SJSA1 (cell line): ENCODE results near the gene TPMT. TPM values are rescaled to one million over a fixed set of nuclear protein-coding genes. Genes with fewer than 3 reads are reported as not detected.
A peak's percentile ranks its signal among the peaks of the same experiment; 100 is the strongest.
"Not testable (repeated sequence)": the region's sequence is repeated elsewhere in the genome, so short reads cannot be mapped to it uniquely, and the experiment has no call there.

Experiments used
- DNase-seq, 2 experiments: peaks; one replicate each; pipeline ENCODE4 v3.0.0-alpha.2; 2015 to 2020; ENCODE audit warnings: low spot score in 2 of 2, low read depth in 1 of 2
- H3K27ac ChIP-seq: fragments of 250-450 bp; sonication (Bioruptor Pico); 2 replicates; pipeline ENCODE4 v1.5.1; 2020; ENCODE audit warnings: mild to moderate bottlenecking, moderate library complexity
- H3K27me3 ChIP-seq: fragments of 250-450 bp; sonication (Bioruptor Pico); replicated peaks from 2 replicates; pipeline ENCODE4 v1.5.1; 2020; ENCODE audit warnings: mild to moderate bottlenecking, moderate library complexity
- H3K36me3 ChIP-seq: fragments of 250-450 bp; sonication (Bioruptor Pico); 2 replicates; pipeline ENCODE4 v1.5.1; 2020; ENCODE audit warnings: mild to moderate bottlenecking
- H3K4me1 ChIP-seq: fragments of 250-450 bp; sonication (Bioruptor Pico); replicated peaks from 2 replicates; pipeline ENCODE4 v1.6.1; 2021; ENCODE audit warnings: mild to moderate bottlenecking
- H3K4me3 ChIP-seq: fragments of 250-450 bp; sonication (Bioruptor Pico); 2 replicates; pipeline ENCODE4 v1.5.1; 2020; ENCODE audit warnings: mild to moderate bottlenecking
- H3K9me3 ChIP-seq: fragments of 250-450 bp; sonication (Bioruptor Pico); replicated peaks from 2 replicates; pipeline ENCODE4 v1.5.1; 2020; ENCODE audit warnings: mild to moderate bottlenecking
- total RNA-seq: library from RNA; depleted of rRNA; stranded (reverse); fragments of >200 nt; shearing (Covaris generic); gene quantifications from 2 replicates; pipeline ENCODE4 v1.2.3, GENCODE V29; 2014

TPMT gene
- total RNA-seq, 1 experiment from 2014 or later, result 26.9 TPM

DNA sequence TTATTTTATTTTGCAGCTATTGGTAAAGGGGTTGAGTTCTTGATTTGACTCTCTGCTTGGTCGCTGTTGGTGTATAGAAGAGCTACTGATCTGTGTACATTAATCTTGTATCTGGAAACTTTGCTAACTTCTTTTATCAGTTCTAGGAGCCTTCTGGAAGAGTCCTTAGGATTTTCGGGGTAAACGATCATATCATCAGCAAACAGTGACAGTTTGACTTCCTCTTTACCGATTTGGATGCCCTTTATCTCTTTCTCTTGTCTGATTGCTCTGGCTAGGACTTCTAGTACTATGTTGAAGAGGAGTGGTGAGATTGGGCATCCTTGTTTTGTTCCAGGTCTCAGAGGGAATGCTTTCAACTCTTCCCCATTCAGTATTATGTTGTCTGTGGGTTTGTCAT is 21.3 kb upstream of the TPMT start:
- not testable (repeated sequence) for H3K4me1 ChIP-seq, DNase-seq, H3K9me3 ChIP-seq, H3K27me3 ChIP-seq, H3K4me3 ChIP-seq, H3K27ac ChIP-seq, H3K36me3 ChIP-seq

DNA sequence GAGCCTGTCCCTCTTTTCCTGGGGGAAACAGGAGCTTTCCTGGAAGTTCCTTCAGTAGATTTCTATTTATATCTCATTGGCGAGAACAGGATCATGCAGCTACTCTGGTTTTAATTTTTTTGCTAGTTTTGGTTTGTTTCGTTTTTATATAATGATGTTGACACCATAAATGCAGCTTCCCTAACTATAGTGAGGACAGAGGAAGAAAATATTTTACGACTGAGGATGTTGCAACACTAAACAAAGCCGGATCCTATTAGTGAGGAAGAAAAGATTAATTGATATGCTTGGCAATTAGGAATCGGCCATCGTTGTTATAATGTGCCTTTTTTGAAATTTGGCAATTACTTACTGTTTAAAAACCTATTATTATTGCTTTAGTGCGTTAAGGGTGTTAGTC is 17.0 kb upstream of the TPMT start:
- DNase-seq, result no peak
- Histone ChIP-seq H3K27me3 (no peaks in the 10 kb centered on the region), H3K4me1 (no peaks in the 10 kb centered on the region), H3K9me3 (no peaks in the 10 kb centered on the region), H3K36me3 (peaks cover 23% of the 10 kb centered on the region), H3K4me3 (no peak overlapping the region), H3K27ac (no peak overlapping the region)

DNA sequence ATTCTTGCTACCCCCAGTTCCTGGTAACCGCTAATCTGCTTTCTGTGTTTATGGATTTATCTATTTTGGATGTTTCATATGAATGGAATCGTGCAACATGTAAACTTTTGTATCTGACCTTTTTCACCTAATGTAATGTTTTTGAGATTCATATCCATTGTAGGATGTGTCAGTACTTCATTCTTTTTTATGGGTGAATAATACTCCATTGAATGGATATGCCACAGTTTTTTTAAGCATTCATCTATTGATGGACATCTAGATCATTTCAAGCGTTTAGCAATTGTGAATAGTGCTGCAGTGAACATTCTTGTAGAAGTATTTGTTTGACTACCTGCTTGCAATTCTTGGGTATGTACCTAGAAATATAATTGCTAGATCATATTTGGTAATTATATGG is 13.4 kb upstream of the TPMT start:
- H3K27ac ChIP-seq, result no peak overlapping the region
- H3K27me3 ChIP-seq, result no peaks in the 10 kb centered on the region
- DNase-seq, result no peak
- H3K4me3 ChIP-seq, result no peak overlapping the region
- H3K4me1 ChIP-seq, result no peaks in the 10 kb centered on the region
- peaks cover 18% of the 10 kb centered on the region for H3K36me3 ChIP-seq
- H3K9me3 ChIP-seq, result no peaks in the 10 kb centered on the region

DNA sequence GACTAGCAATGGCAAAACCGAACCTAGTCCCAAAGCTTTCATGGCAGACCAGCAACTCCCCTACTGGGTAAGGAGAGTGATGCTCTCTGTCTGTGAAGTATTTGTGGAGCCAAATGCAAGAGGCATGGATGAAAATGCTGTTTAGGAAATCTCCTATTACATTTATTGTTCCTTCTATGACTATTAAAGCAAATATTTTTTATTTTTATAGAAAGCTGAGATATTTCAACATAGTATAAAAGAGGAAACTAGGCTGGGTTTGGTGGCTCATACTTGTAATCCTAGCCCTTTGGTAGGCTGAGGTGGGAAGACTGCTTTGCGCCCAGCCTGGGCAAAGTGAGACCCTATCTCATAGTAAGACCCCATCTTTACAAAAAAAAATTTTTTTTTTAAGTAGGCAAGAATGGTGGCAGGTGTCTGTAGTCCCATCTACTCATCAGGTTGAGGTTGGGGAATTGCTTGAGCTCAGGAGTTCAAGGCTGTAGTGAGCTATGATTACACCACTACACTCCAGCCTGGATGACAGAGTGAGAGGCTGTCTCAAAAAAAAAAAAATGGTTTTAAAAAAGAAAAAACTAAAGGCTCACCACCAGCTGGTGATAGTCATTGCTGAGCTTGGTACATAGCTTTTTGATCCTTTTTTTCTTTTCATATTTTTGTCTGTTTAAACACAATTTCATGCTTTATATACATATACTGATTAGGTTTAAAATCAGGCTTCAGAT is 11.6 kb upstream of the TPMT start:
- H3K27ac ChIP-seq, result no peak overlapping the region
- DNase-seq, result no peak

DNA sequence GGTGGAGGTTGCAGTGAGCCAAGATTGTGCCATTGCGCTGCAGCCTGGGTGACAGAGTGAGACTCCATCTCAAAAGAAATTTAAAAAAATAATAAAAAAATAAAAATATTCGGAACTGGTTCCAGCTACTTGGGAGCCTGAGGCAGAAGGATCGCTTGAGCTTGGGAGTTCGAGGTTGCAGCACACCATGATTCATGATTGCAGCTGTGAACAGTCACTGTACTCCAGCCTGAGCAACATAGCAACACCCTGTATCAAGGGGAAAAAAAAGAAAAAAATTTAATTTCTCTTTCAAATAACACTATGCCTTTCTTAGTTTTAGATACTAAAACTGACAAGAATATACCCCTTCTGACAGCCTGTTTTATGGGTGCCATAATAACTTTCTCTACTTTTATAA is 10.9 kb upstream of the TPMT start:
- Histone ChIP-seq H3K36me3 (peaks cover 24% of the 10 kb centered on the region), H3K9me3 (no peaks in the 10 kb centered on the region), H3K27me3 (no peaks in the 10 kb centered on the region), H3K4me3 (no peak overlapping the region), H3K4me1 (no peaks in the 10 kb centered on the region), H3K27ac (no peak overlapping the region)
- no peak for DNase-seq

More for the DNA sequence above, 11.6 kb upstream of the TPMT start:
- H3K27me3 ChIP-seq, result no peaks in the 10 kb centered on the region
- no peaks in the 10 kb centered on the region for H3K4me1 ChIP-seq
- H3K4me3 ChIP-seq, result no peak overlapping the region
- H3K36me3 ChIP-seq, result peaks cover 18% of the 10 kb centered on the region
- no peaks in the 10 kb centered on the region for H3K9me3 ChIP-seq

DNA sequence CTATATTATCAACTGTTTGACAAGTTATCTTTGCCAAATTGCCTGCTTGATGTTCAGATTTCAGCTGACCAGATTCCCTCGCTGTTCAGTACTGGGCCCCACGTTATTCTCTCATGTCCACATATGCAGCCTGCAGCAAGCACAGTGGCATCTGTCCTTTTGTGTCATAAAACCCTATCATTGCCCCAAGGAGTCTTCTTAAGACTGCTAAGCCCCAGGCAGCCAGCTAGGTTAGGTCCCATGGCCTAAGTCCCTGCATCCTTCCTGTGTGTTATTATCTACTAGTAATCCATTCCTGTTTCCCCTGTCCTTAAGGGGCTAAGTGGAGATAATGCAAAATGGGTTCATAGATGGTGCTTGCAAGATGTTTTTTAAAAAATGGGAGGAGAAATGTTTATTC is 7.5 kb upstream of the TPMT start:
- no peak overlapping the region for H3K4me3 ChIP-seq
- peaks cover 14% of the 10 kb centered on the region for H3K36me3 ChIP-seq
- H3K27ac ChIP-seq, result no peak overlapping the region
- no peaks in the 10 kb centered on the region for H3K9me3 ChIP-seq
- no peaks in the 10 kb centered on the region for H3K27me3 ChIP-seq
- no peaks in the 10 kb centered on the region for H3K4me1 ChIP-seq
- DNase-seq, result no peak

DNA sequence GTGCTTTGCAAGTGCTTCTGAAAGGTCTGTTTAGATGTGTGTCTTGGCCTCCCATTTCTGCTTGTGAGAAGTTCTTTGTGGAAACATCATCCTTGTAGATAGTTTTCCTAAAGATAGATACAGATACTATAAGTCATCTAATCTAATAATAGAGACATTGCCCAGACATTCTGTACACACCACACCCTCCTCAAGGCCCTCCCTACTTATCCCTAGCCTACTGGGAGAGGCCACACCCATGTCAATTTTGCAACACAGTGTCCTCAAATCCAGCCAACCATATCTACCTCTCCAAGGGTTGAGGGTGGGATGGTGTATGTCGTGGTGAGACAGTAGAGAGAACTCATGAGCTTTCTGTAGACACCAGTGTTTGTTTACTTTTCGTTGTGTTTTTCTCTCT is 6.6 kb upstream of the TPMT start:
- H3K27me3 ChIP-seq, result no peaks in the 10 kb centered on the region
- no peak for DNase-seq
- H3K36me3 ChIP-seq, result peaks cover 14% of the 10 kb centered on the region
- no peaks in the 10 kb centered on the region for H3K9me3 ChIP-seq
- H3K4me1 ChIP-seq, result no peaks in the 10 kb centered on the region
- no peak overlapping the region for H3K4me3 ChIP-seq
- no peak overlapping the region for H3K27ac ChIP-seq

DNA sequence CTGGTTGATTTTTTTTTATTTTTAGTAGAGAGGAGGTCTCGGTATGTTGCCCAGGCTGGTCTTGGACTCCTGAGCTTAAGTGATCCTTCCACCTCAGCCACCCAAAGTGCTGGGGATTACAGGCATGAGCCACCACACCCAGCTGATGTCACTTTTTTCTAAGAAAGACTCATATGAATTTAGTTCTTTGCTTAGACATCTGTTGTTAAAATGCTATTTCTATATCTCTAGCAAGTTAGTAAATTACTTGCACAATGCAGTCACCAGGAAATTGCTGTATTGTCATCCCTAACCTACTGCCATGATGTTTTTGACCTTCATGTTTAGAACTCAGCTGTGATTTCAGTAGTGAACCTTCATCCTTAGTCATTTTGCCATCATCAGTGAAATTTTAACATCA is 6.0 kb upstream of the TPMT start:
- Histone ChIP-seq H3K27me3 (no peaks in the 10 kb centered on the region), H3K36me3 (peaks cover 12% of the 10 kb centered on the region), H3K4me1 (0 out of 2 replicates have a peak, but pooled peaks cover 4% of the 10 kb centered on the region), H3K27ac (no peak overlapping the region), H3K9me3 (no peaks in the 10 kb centered on the region), H3K4me3 (no peak overlapping the region)
- DNase-seq, result no peak

DNA sequence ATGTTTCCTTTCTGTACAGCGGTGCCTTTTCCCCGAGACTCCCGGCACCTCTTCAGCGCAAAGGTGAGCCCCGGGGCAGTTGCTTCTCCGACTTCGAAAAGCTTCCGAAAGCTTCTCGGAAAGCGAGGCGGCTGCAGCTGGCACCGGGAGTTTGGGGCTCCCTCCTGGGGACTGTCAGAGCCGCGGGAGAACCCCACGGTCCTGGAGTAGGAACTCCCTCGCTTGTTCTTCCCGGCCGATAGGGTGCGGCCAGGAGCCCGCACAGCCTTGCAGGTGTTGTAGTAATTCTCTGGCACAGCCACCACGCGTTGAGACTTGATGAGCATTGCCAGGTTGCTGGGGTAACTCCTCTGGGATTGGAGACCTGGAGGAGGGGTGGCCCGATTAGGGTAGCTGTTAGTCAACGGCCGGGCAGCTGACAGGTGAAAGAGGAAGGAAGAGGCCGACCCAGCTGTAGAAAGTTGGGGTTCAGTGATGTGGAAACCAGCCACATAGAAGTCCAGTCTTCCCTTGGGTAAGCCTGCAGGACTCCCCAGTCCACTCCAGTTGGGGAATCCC is 1.1 kb upstream of the TPMT start:
- H3K27me3 ChIP-seq, result no peaks in the 10 kb centered on the region
- H3K27ac ChIP-seq, result peak overlapping the region; percentile 57
- no peaks in the 10 kb centered on the region; the same call in 1 of the 2 replicates for H3K9me3 ChIP-seq
- H3K4me3 ChIP-seq, result peak overlapping the region; percentile 96
- peak; percentile 48 to 49 for DNase-seq
- H3K36me3 ChIP-seq, result peaks cover 9% of the 10 kb centered on the region
- 0 out of 2 replicates have a peak, but pooled peaks cover 14% of the 10 kb centered on the region for H3K4me1 ChIP-seq

DNA sequence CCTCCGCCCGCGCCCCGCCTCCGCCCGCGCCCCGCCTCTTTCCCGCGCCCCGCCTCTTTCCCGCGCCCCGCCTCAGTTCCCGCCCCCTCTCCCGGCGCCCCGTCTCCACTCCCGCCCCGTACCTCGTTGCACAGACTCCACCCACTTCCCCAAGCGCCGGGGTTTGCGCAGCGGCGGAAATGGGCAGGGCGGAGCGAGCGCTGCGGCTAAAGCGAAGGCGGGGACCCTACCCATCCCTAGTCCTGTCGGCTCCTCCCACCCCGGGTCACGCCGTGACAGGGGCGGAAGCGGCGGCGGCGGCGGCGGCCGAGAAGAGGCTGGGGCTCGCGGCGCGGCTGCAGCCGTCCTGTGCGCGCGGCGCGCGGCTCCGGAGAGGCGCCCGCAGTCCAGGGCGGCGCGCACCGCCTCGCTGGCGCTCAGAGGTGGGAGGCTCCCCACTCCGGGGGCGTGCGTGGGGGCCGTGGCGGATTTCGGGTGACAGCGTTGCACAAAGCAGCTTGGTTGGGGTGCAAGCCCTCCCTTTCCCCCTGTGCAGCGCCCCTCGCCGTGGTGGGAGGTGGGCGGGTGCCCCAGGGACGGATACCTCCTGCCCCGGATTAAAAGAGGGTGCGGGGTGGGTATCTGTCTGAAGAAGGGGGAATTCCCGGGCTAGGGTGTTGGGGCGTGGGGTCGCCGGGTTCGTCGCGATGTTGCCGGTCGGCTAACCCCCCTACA is 430 bp upstream of the TPMT start, which contains the start of gene KDM1B:
KDM1B (plus strand) TSS at position 273 of the 714 bp plus-strand sequence. CDS start 4,474 bp downstream, outside the sequence.
- peak; percentile 96 to 99 for DNase-seq
- H3K9me3 ChIP-seq, result no peaks in the 10 kb centered on the region; the same call in 1 of the 2 replicates
- H3K27me3 ChIP-seq, result no peaks in the 10 kb centered on the region
- 0 out of 2 replicates have a peak, but pooled peaks cover 14% of the 10 kb centered on the region for H3K4me1 ChIP-seq
- H3K27ac ChIP-seq, result peak within 1 kb of the TSS; percentile 59
- H3K36me3 ChIP-seq, result peaks cover 8% of the 10 kb centered on the region
- H3K4me3 ChIP-seq, result peak within 1 kb of the TSS; percentile 96

DNA sequence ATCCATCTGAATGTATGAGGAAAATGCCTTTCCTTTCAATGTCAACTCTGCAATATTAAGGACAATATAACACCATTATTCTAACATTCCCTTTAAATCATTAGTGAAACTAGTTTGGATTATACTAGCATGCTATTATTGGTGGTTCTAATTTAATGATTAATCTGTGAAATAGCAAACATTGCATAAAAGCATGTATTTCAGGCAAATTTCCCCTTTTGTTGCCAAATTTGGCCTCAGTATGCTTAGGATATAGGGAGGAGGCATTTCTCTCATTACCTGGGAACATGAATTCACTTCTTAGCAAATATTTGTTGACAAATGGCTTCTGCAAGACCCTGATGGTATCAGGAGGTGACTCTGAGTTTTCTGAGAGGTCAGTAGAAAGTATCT is 1.6 kb downstream of the TPMT start:
- Histone ChIP-seq H3K36me3 (peaks cover 10% of the 10 kb centered on the region), H3K4me3 (no peak overlapping the region), H3K9me3 (no peaks in the 10 kb centered on the region; the same call in 1 of the 2 replicates), H3K4me1 (peaks cover 14% of the 10 kb centered on the region; the same call in 1 of the 2 replicates), H3K27ac (no peak overlapping the region), H3K27me3 (no peaks in the 10 kb centered on the region)
- no peak for DNase-seq

DNA sequence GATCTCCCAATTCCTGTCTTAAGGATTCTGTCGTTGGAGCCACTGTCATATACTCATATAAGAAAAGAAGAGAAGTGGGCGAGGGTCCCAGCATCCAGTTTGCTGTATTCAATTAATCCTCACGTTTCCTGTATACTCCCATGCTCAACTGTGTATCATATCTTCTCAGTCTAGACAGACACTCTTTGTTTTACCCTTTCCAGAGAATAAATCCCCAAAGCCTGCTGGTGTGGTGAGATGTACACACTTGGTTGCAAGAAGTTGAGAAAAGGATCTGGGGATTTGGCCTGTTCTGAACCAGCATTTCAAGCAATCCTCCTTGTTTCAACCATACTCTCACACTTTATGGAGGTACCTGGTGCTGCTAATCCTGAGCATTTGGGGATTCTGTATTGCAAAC is 3.1 kb downstream of the TPMT start:
- no peak overlapping the region for H3K4me3 ChIP-seq
- no peaks in the 10 kb centered on the region; the same call in 1 of the 2 replicates for H3K9me3 ChIP-seq
- peaks cover 19% of the 10 kb centered on the region for H3K36me3 ChIP-seq
- no peaks in the 10 kb centered on the region for H3K27me3 ChIP-seq
- no peak for DNase-seq
- H3K27ac ChIP-seq, result no peak overlapping the region
- peaks cover 23% of the 10 kb centered on the region; the same call in 1 of the 2 replicates for H3K4me1 ChIP-seq

DNA sequence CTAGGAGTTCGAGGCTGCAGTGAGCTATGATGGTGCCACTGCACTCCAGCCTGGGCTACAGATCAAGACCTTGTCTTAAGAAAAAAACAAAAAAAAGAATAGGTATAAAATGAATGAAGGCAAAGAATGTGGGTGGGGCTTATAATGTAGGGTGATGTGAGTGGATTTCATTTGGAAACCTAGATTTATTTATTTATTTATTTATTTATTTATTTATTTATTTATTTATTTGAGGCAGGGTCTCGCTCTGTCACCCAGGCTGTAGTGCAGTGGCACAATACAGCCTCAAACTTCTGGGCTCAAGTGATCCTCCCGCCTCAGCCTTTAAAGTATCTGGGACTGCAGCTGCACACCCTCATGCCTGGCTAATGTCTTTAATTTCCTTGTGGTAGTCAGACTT is 3.5 kb downstream of the TPMT start:
- DNase-seq, H3K27ac ChIP-seq, H3K4me3 ChIP-seq, H3K9me3 ChIP-seq, H3K27me3 ChIP-seq: not testable (repeated sequence)
- H3K36me3 ChIP-seq, result peaks cover 19% of the 10 kb centered on the region
- H3K4me1 ChIP-seq, result peaks cover 23% of the 10 kb centered on the region; the same call in 1 of the 2 replicates
